ENCODE results near the gene RBBP4.
"Not testable (repeated sequence)": the region's sequence is repeated elsewhere in the genome, so short reads cannot be mapped to it uniquely, and the experiment has no call there.

The RBBP4 gene

GRCh38 chr1:32696041-32696440 is 45.0 kb downstream of the RBBP4 start:
- no peak for DNase-seq

GRCh38 chr1:32696996-32697395 is 46.0 kb downstream of the RBBP4 start:
- not testable (repeated sequence) for DNase-seq

GRCh38 chr1:32701421-32701911 is 50.5 kb downstream of the RBBP4 start:
- DNase-seq = no peak

- no peak for DNase-seq
Measured at GRCh38 chr1:32701951-32702598, 51.1 kb downstream of the RBBP4 start.

GRCh38 chr1:32702599-32703478 is 51.8 kb downstream of the RBBP4 start, which contains the start of gene SYNC:
TSS of gene SYNC (minus strand) at chr1:32702770. CDS start at chr1:32702660, 110 bp downstream.
- DNase-seq = no peak

GRCh38 chr1:32703479-32704291 is 52.7 kb downstream of the RBBP4 start:
- no peak for DNase-seq

- DNase-seq = no peak
Measured at GRCh38 chr1:32705516-32705915, 54.5 kb downstream of the RBBP4 start.

GRCh38 chr1:32706491-32706890 is 55.5 kb downstream of the RBBP4 start:
- no peak for DNase-seq

- DNase-seq = no peak
Measured at GRCh38 chr1:32709075-32709474, 58.1 kb downstream of the RBBP4 start.

- DNase-seq = no peak
Measured at GRCh38 chr1:32709476-32709875, 58.5 kb downstream of the RBBP4 start.

- not testable (repeated sequence) for DNase-seq
Measured at GRCh38 chr1:32711221-32711620, 60.2 kb downstream of the RBBP4 start.

GRCh38 chr1:32713081-32713480 is 62.1 kb downstream of the RBBP4 start:
- no peak for DNase-seq

- DNase-seq = no peak
Measured at GRCh38 chr1:32714277-32714676, 63.3 kb downstream of the RBBP4 start.

GRCh38 chr1:32715901-32716311 is 64.9 kb downstream of the RBBP4 start:
- no peak for DNase-seq

- DNase-seq = no peak
Measured at GRCh38 chr1:32716312-32717148, 65.5 kb downstream of the RBBP4 start.

- DNase-seq = no peak
Measured at GRCh38 chr1:32717503-32717902, 66.5 kb downstream of the RBBP4 start.

- no peak for DNase-seq
Measured at GRCh38 chr1:32718036-32718435, 67.0 kb downstream of the RBBP4 start.

- DNase-seq = no peak
Measured at GRCh38 chr1:32718527-32718926, 67.5 kb downstream of the RBBP4 start.

- DNase-seq = no peak
Measured at GRCh38 chr1:32719681-32720275, 68.8 kb downstream of the RBBP4 start.

GRCh38 chr1:32724678-32725614 is 73.9 kb downstream of the RBBP4 start:
- peak; percentile 86 for DNase-seq

- DNase-seq = no peak
Measured at GRCh38 chr1:32725615-32725982, 74.6 kb downstream of the RBBP4 start.
